NCI-H82 treated with DMSO at 0.1 percent for 48 hours (cell line): ENCODE measurements around the gene SLC39A5.
"Not testable (repeated sequence)": the region's sequence is repeated elsewhere in the genome, so short reads cannot be mapped to it uniquely, and the experiment has no call there.

Experiments used
- DNase-seq: peaks from one replicate; lab custom pipeline; 2025; ENCODE audit not compliant: unreplicated experiment; lab: John Stamatoyannopoulos, UW

The SLC39A5 gene

GRCh38 chr12:56243731-56244181, 13.9 kb downstream of the SLC39A5 start:
- DNase-seq: no peak

GRCh38 chr12:56244494-56244893, 14.6 kb downstream of the SLC39A5 start:
- DNase-seq: no peak

- no peak for DNase-seq
These were observed 18.1 kb downstream of the SLC39A5 start for GRCh38 chr12:56247923-56248322.

- DNase-seq: no peak
These were observed 18.9 kb downstream of the SLC39A5 start for GRCh38 chr12:56248711-56249110.

GRCh38 chr12:56252649-56253048, 22.8 kb downstream of the SLC39A5 start:
- no peak for DNase-seq

GRCh38 chr12:56253091-56253490, 23.2 kb downstream of the SLC39A5 start:
- DNase-seq: no peak

- no peak for DNase-seq
These were observed 25.8 kb downstream of the SLC39A5 start for GRCh38 chr12:56255671-56256070.

- DNase-seq: no peak
These were observed 26.6 kb downstream of the SLC39A5 start for GRCh38 chr12:56256326-56256960.

GRCh38 chr12:56257071-56257470, 27.2 kb downstream of the SLC39A5 start:
- no peak for DNase-seq

- no peak for DNase-seq
These were observed 27.7 kb downstream of the SLC39A5 start for GRCh38 chr12:56257491-56258067.

GRCh38 chr12:56258068-56258819, 28.4 kb downstream of the SLC39A5 start, which contains the start of gene ANKRD52:
TSS of gene ANKRD52 (minus strand) at chr12:56258384. CDS start at chr12:56258269, 115 bp downstream.
- DNase-seq: peak; percentile 44

GRCh38 chr12:56258820-56259183, 29.0 kb downstream of the SLC39A5 start:
- no peak for DNase-seq

- no peak for DNase-seq
These were observed 30.5 kb downstream of the SLC39A5 start for GRCh38 chr12:56260380-56260779.

- no peak for DNase-seq
These were observed 31.1 kb downstream of the SLC39A5 start for GRCh38 chr12:56260921-56261320.

- peak; percentile 24 for DNase-seq
These were observed 31.8 kb downstream of the SLC39A5 start for GRCh38 chr12:56261503-56262232.

- not testable (repeated sequence) for DNase-seq
These were observed 33.1 kb downstream of the SLC39A5 start for GRCh38 chr12:56262955-56263354.

GRCh38 chr12:56266068-56266692, 36.3 kb downstream of the SLC39A5 start:
- DNase-seq: not testable (repeated sequence)

GRCh38 chr12:56266693-56267442, 37.0 kb downstream of the SLC39A5 start, which contains the start of gene COQ10A:
TSS of gene COQ10A (plus strand) at chr12:56266942. CDS start at chr12:56267119, 177 bp downstream.
- DNase-seq: peak; percentile 84

GRCh38 chr12:56267443-56268071, 37.7 kb downstream of the SLC39A5 start:
- no peak for DNase-seq

GRCh38 chr12:56271031-56271430, 41.2 kb downstream of the SLC39A5 start:
- no peak for DNase-seq
